ENCODE results near the gene GPHB5. TPM values are rescaled to one million over a fixed set of nuclear protein-coding genes. Genes with fewer than 3 reads are reported as not detected.

Gene GPHB5
- total RNA-seq, 1 experiment from 2014 or later = not detected

DNA sequence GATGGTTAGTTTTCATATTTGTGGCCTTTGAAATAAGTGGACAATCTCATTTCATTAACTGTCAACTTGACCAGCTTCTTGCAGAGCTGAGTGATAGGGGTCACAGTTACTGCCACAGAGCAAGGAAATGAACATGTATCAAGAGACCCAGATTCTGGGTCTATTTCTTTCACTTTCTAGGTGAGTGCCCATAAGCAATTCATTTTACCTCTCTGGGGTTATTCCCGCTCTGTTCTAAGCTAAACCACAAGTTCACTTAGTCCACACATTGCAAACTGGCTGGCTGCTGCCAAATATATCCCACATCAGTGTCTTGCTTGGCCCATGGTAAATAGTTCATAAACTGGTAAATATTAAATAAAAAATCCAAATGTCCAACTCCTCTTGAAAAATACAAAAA, 29.9 kb downstream of the GPHB5 start:
- Histone ChIP-seq H3K4me2 (ENCODE audit: low read length) (no peak overlapping the region), H3K27ac (ENCODE audit: low read depth, low read length) (no peak overlapping the region), H3K9me2 (ENCODE audit: insufficient read depth) (no peaks in the 10 kb centered on the region), H3K36me3 (ENCODE audit: control insufficient read depth in 1 of 2, insufficient read depth in 2 of 2, low read length in 2 of 2) (no peaks in the 10 kb centered on the region), H3K4me1 (ENCODE audit: control insufficient read depth in 1 of 2, insufficient read depth in 2 of 2, low read length in 2 of 2) (no peaks in the 10 kb centered on the region), H3K79me2 (ENCODE audit: insufficient read depth, low read length) (no peaks in the 10 kb centered on the region), H3K9me3 (ENCODE audit: control insufficient read depth in 1 of 2, insufficient read depth in 1 of 2, low read depth in 1 of 2, low read length in 2 of 2) (no peaks in the 10 kb centered on the region), H3K9ac (ENCODE audit: low read length) (no peak overlapping the region), H4K20me1 (ENCODE audit: insufficient read depth) (no peaks in the 10 kb centered on the region), H2AFZ (ENCODE audit: low read depth, low read length, poor library complexity, severe bottlenecking) (no peak overlapping the region), H3K27me3 (ENCODE audit: insufficient read depth, low read length) (peaks cover 76% of the 10 kb centered on the region), H3K4me3 (replicated peaks in 1 of 2; ENCODE audit: low read depth in 1 of 2, low read length in 2 of 2) (no peak overlapping the region)
- no TSS peak for BruUV-seq (replicated peaks)
- RAD21 ChIA-PET (ENCODE audit: low non-redundant PET in 1 of 2, low total read pairs in 2 of 2, uncharacterized antibody in 2 of 2, unreplicated experiment in 2 of 2) = no interaction called here
- intact Hi-C loops (cut with micrococcal nuclease) = no loop called here
- POLR2A ChIA-PET = no interaction called here
- CTCF ChIA-PET = no interaction called here
- TF ChIP-seq, protein P1, sequence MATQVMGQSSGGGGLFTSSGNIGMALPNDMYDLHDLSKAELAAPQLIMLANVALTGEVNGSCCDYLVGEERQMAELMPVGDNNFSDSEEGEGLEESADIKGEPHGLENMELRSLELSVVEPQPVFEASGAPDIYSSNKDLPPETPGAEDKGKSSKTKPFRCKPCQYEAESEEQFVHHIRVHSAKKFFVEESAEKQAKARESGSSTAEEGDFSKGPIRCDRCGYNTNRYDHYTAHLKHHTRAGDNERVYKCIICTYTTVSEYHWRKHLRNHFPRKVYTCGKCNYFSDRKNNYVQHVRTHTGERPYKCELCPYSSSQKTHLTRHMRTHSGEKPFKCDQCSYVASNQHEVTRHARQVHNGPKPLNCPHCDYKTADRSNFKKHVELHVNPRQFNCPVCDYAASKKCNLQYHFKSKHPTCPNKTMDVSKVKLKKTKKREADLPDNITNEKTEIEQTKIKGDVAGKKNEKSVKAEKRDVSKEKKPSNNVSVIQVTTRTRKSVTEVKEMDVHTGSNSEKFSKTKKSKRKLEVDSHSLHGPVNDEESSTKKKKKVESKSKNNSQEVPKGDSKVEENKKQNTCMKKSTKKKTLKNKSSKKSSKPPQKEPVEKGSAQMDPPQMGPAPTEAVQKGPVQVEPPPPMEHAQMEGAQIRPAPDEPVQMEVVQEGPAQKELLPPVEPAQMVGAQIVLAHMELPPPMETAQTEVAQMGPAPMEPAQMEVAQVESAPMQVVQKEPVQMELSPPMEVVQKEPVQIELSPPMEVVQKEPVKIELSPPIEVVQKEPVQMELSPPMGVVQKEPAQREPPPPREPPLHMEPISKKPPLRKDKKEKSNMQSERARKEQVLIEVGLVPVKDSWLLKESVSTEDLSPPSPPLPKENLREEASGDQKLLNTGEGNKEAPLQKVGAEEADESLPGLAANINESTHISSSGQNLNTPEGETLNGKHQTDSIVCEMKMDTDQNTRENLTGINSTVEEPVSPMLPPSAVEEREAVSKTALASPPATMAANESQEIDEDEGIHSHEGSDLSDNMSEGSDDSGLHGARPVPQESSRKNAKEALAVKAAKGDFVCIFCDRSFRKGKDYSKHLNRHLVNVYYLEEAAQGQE (IDR thresholded peaks at IDR 0.05; ENCODE audit: low read depth) = no peak
- TF ChIP-seq, protein P2, sequence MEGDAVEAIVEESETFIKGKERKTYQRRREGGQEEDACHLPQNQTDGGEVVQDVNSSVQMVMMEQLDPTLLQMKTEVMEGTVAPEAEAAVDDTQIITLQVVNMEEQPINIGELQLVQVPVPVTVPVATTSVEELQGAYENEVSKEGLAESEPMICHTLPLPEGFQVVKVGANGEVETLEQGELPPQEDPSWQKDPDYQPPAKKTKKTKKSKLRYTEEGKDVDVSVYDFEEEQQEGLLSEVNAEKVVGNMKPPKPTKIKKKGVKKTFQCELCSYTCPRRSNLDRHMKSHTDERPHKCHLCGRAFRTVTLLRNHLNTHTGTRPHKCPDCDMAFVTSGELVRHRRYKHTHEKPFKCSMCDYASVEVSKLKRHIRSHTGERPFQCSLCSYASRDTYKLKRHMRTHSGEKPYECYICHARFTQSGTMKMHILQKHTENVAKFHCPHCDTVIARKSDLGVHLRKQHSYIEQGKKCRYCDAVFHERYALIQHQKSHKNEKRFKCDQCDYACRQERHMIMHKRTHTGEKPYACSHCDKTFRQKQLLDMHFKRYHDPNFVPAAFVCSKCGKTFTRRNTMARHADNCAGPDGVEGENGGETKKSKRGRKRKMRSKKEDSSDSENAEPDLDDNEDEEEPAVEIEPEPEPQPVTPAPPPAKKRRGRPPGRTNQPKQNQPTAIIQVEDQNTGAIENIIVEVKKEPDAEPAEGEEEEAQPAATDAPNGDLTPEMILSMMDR (IDR thresholded peaks at IDR 0.05 in 2 of 3, conservative IDR thresholded peaks at IDR 0.05 in 1 of 3; ENCODE audit: borderline replicate concordance in 1 of 3, insufficient read depth in 1 of 3, low read depth in 2 of 3, low read length in 2 of 3) = no peak
- TF ChIP-seq, protein P3, sequence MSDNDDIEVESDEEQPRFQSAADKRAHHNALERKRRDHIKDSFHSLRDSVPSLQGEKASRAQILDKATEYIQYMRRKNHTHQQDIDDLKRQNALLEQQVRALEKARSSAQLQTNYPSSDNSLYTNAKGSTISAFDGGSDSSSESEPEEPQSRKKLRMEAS (IDR thresholded peaks at IDR 0.05) = no peak
- no peak for TF ChIP-seq RAD21 (IDR thresholded peaks at IDR 0.05; ENCODE audit: low read depth)
- TF ChIP-seq EZH2phosphoT487 (IDR thresholded peaks at IDR 0.05; ENCODE audit: borderline replicate concordance) = no peak
- no peak for TF ChIP-seq TCF7L2 (IDR thresholded peaks at IDR 0.05; ENCODE audit: borderline replicate concordance, extremely low read depth, insufficient read depth, insufficient read length)
- TF ChIP-seq FOSL1 (IDR thresholded peaks at IDR 0.05; ENCODE audit: low read depth) = no peak
- TF ChIP-seq JUND (IDR thresholded peaks at IDR 0.05) = no peak
- TF ChIP-seq, protein P4, sequence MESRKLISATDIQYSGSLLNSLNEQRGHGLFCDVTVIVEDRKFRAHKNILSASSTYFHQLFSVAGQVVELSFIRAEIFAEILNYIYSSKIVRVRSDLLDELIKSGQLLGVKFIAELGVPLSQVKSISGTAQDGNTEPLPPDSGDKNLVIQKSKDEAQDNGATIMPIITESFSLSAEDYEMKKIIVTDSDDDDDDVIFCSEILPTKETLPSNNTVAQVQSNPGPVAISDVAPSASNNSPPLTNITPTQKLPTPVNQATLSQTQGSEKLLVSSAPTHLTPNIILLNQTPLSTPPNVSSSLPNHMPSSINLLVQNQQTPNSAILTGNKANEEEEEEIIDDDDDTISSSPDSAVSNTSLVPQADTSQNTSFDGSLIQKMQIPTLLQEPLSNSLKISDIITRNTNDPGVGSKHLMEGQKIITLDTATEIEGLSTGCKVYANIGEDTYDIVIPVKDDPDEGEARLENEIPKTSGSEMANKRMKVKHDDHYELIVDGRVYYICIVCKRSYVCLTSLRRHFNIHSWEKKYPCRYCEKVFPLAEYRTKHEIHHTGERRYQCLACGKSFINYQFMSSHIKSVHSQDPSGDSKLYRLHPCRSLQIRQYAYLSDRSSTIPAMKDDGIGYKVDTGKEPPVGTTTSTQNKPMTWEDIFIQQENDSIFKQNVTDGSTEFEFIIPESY (IDR thresholded peaks at IDR 0.05; ENCODE audit: extremely low read depth, insufficient replicate concordance, low read length) = no peak
- no peak for TF ChIP-seq SRF (IDR thresholded peaks at IDR 0.05; ENCODE audit: low read depth)
- no peak for ATAC-seq
- DNase-seq (ENCODE audit: low read depth, low spot score) = no peak
